NAMALWA (cell line): ENCODE data around the gene C5orf52.
"Not testable (repeated sequence)": the region's sequence is repeated elsewhere in the genome, so short reads cannot be mapped to it uniquely, and the experiment has no call there.

Source experiments
- DNase-seq: peaks from one replicate; pipeline ENCODE4 v3.0.0-alpha.2; 2015; ENCODE audit warnings: low spot score

The C5orf52 gene

GRCh38 chr5:157722895-157723294 lies 51.6 kb downstream of the C5orf52 start:
- DNase-seq: not testable (repeated sequence)

- DNase-seq: not testable (repeated sequence)
Measured at GRCh38 chr5:157726607-157727006, 55.3 kb downstream of the C5orf52 start.

- DNase-seq: not testable (repeated sequence)
Measured at GRCh38 chr5:157727858-157728257, 56.5 kb downstream of the C5orf52 start.
